Endodermal cell (in vitro differentiated cells): ENCODE measurements around the gene PHKG2. TPM values are rescaled to one million over a fixed set of nuclear protein-coding genes. Genes with fewer than 3 reads are reported as not detected.

ENCODE experiments used
- DNase-seq: peaks from one replicate; pipeline ENCODE4 v3.0.0-alpha.2; 2017
- H3K27ac ChIP-seq: 2 replicates; pipeline ENCODE4 v1.5.1; 2013; ENCODE audit warnings: mild to moderate bottlenecking, low read depth, low read length, moderate library complexity
- H3K27me3 ChIP-seq: 2 replicates; pipeline ENCODE4 v1.6.1; 2013; ENCODE audit warnings: mild to moderate bottlenecking, low read length, moderate library complexity; ENCODE audit not compliant: insufficient read depth, control insufficient read depth, poor library complexity, severe bottlenecking
- H3K36me3 ChIP-seq: 2 replicates; pipeline ENCODE4 v1.7.0; 2013; ENCODE audit warnings: mild to moderate bottlenecking, low read length, moderate library complexity; ENCODE audit not compliant: control insufficient read depth, insufficient read depth
- H3K4me1 ChIP-seq: one replicate; pipeline ENCODE4 v1.7.0; 2013; ENCODE audit warnings: low read length; ENCODE audit not compliant: control insufficient read depth, insufficient read depth
- H3K4me3 ChIP-seq: 2 replicates; pipeline ENCODE4 v1.5.1; 2013; ENCODE audit warnings: mild to moderate bottlenecking, low read length, moderate library complexity
- H3K9ac ChIP-seq: 2 replicates; pipeline ENCODE4 v1.6.1; 2013; ENCODE audit warnings: mild to moderate bottlenecking, low read length, moderate library complexity; ENCODE audit not compliant: poor library complexity, severe bottlenecking; ENCODE audit errors: extremely low read depth
- H3K9me3 ChIP-seq: 2 replicates; pipeline ENCODE4 v1.6.1; 2013; ENCODE audit warnings: mild to moderate bottlenecking, low read length, moderate library complexity; ENCODE audit not compliant: control insufficient read depth
- H3K27ac Mint-ChIP-seq: 2 replicates; pipeline ENCODE4 v1.8.0; 2020; ENCODE audit warnings: mixed read lengths
- H3K27me3 Mint-ChIP-seq: 2 replicates; pipeline ENCODE4 v1.8.0; 2021; ENCODE audit warnings: mild to moderate bottlenecking, mixed read lengths; ENCODE audit not compliant: insufficient read depth
- H3K36me3 Mint-ChIP-seq: 2 replicates; pipeline ENCODE4 v1.8.0; 2020; ENCODE audit warnings: low read depth, mixed read lengths
- H3K4me1 Mint-ChIP-seq: 2 replicates; pipeline ENCODE4 v1.8.0; 2020; ENCODE audit warnings: mixed read lengths
- H3K4me3 Mint-ChIP-seq: 2 replicates; pipeline ENCODE4 v1.8.0; 2020; ENCODE audit warnings: mild to moderate bottlenecking, moderate library complexity, mixed read lengths
- H3K9me3 Mint-ChIP-seq: 2 replicates; pipeline ENCODE4 v1.8.0; 2020; ENCODE audit warnings: mild to moderate bottlenecking, mixed read lengths
- WGBS, 2 experiments: methylation state at CpG; one replicate each; pipeline versions ENCODE4 v1.1.5 to v1.1.7; 2013; ENCODE audit warnings: missing lambda C conversion rate in 2 of 2, mixed read lengths in 1 of 2; ENCODE audit not compliant: insufficient coverage in 1 of 2, insufficient read length in 1 of 2; 5-methylcytosine and 5-hydroxymethylcytosine counted together
- total RNA-seq, 2 donors: library from RNA; stranded (reverse); fragmentation: NEBNext Ultra II Directional in 1 of 2; extraction: Animal tissue kit (Norgen Biotek cat#: 25700) in 1 of 2; gene quantifications; 2 replicates in 1 of 2; 3 replicates in 1 of 2; pipeline ENCODE4 v1.2.1, GENCODE V29; 2021
- TF ChIP-seq, protein P1 (sequence below): fragments of 200-600 bp; sonication (generic); conservative IDR thresholded peaks from 2 replicates; pipeline ENCODE4 v1.5.0; 2021; ENCODE audit warnings: antibody characterized with exemption, mild to moderate bottlenecking

PHKG2 gene
- total RNA-seq, 2 donors from 2014 or later: 49.8 to 54.8 TPM

GRCh38 chr16:30780021-30780420 is 31.8 kb downstream of the PHKG2 start:
- H3K36me3 ChIP-seq: peaks cover 42% of the 10 kb centered on the region
- no peak overlapping the region for H3K27ac ChIP-seq
- DNase-seq: no peak
- no peaks in the 10 kb centered on the region for H3K9me3 ChIP-seq
- TF ChIP-seq, protein P1, sequence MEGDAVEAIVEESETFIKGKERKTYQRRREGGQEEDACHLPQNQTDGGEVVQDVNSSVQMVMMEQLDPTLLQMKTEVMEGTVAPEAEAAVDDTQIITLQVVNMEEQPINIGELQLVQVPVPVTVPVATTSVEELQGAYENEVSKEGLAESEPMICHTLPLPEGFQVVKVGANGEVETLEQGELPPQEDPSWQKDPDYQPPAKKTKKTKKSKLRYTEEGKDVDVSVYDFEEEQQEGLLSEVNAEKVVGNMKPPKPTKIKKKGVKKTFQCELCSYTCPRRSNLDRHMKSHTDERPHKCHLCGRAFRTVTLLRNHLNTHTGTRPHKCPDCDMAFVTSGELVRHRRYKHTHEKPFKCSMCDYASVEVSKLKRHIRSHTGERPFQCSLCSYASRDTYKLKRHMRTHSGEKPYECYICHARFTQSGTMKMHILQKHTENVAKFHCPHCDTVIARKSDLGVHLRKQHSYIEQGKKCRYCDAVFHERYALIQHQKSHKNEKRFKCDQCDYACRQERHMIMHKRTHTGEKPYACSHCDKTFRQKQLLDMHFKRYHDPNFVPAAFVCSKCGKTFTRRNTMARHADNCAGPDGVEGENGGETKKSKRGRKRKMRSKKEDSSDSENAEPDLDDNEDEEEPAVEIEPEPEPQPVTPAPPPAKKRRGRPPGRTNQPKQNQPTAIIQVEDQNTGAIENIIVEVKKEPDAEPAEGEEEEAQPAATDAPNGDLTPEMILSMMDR: no peak
- H3K4me1 ChIP-seq: no peaks in the 10 kb centered on the region
- Mint-ChIP-seq H3K9me3 (no peaks in the 10 kb centered on the region), H3K27ac (no peak overlapping the region), H3K27me3 (no peaks in the 10 kb centered on the region), H3K4me3 (no peak overlapping the region), H3K36me3 (peaks cover 29% of the 10 kb centered on the region), H3K4me1 (peaks cover 13% of the 10 kb centered on the region)
- 83 to 93% methylated on average over 2 to 3 of the region's 3 CpGs for WGBS, 2 experiments
- H3K9ac ChIP-seq: no peak overlapping the region
- H3K4me3 ChIP-seq: no peak overlapping the region
- H3K27me3 ChIP-seq: no peaks in the 10 kb centered on the region

GRCh38 chr16:30780549-30780948 is 32.3 kb downstream of the PHKG2 start:
- Mint-ChIP-seq H3K4me3 (no peak overlapping the region), H3K27ac (no peak overlapping the region)
- TF ChIP-seq, protein P1: no peak

GRCh38 chr16:30782486-30783279 is 34.5 kb downstream of the PHKG2 start:
- no peaks in the 10 kb centered on the region for H3K9me3 ChIP-seq
- Mint-ChIP-seq H3K36me3 (peaks cover 33% of the 10 kb centered on the region), H3K4me1 (peaks cover 17% of the 10 kb centered on the region), H3K27ac (no peak overlapping the region), H3K27me3 (no peaks in the 10 kb centered on the region), H3K9me3 (no peaks in the 10 kb centered on the region), H3K4me3 (no peak overlapping the region)
- WGBS, 2 experiments: 94 to 95% methylated on average over 51 to 63 of the region's 63 CpGs
- no peak for DNase-seq
- peaks cover 47% of the 10 kb centered on the region for H3K36me3 ChIP-seq
- no peak overlapping the region for H3K4me3 ChIP-seq
- H3K4me1 ChIP-seq: no peaks in the 10 kb centered on the region
- TF ChIP-seq, protein P1: no peak
- no peak overlapping the region for H3K27ac ChIP-seq
- no peaks in the 10 kb centered on the region for H3K27me3 ChIP-seq
- no peak overlapping the region for H3K9ac ChIP-seq

More at GRCh38 chr16:30780549-30780948, 32.3 kb downstream of the PHKG2 start:
- Histone ChIP-seq H3K9ac (no peak overlapping the region), H3K27ac (no peak overlapping the region), H3K36me3 (peaks cover 46% of the 10 kb centered on the region), H3K4me1 (no peaks in the 10 kb centered on the region), H3K9me3 (no peaks in the 10 kb centered on the region), H3K27me3 (no peaks in the 10 kb centered on the region), H3K4me3 (no peak overlapping the region)
- no peaks in the 10 kb centered on the region for H3K9me3 Mint-ChIP-seq
- DNase-seq: no peak
- H3K36me3 Mint-ChIP-seq: peaks cover 33% of the 10 kb centered on the region
- WGBS, 2 experiments: 91 to 100% methylated on average over 1 to 4 of the region's 4 CpGs
- H3K27me3 Mint-ChIP-seq: no peaks in the 10 kb centered on the region
- peaks cover 12% of the 10 kb centered on the region for H3K4me1 Mint-ChIP-seq
